ENCODE results near the gene SYT11.
"Not testable (repeated sequence)": the region's sequence is repeated elsewhere in the genome, so short reads cannot be mapped to it uniquely, and the experiment has no call there.

The SYT11 gene

GRCh38 chr1:155860970-155861510 lies 1.7 kb downstream of the SYT11 start:
- no peak for DNase-seq (ENCODE audit: low read depth)

GRCh38 chr1:155861896-155862295 lies 2.5 kb downstream of the SYT11 start:
- DNase-seq (ENCODE audit: low read depth) = no peak

GRCh38 chr1:155864393-155864792 lies 5.0 kb downstream of the SYT11 start:
- no peak for DNase-seq (ENCODE audit: low read depth)

- no peak for DNase-seq (ENCODE audit: low read depth)
Measured at GRCh38 chr1:155867766-155868165, 8.4 kb downstream of the SYT11 start.

GRCh38 chr1:155871390-155871789 lies 12.0 kb downstream of the SYT11 start:
- no peak for DNase-seq (ENCODE audit: low read depth)

- no peak for DNase-seq (ENCODE audit: low read depth)
Measured at GRCh38 chr1:155872527-155872926, 13.2 kb downstream of the SYT11 start.

- DNase-seq (ENCODE audit: low read depth) = no peak
Measured at GRCh38 chr1:155873860-155874259, 14.5 kb downstream of the SYT11 start.

GRCh38 chr1:155877945-155878344 lies 18.6 kb downstream of the SYT11 start:
- DNase-seq (ENCODE audit: low read depth) = no peak

- no peak for DNase-seq (ENCODE audit: low read depth)
Measured at GRCh38 chr1:155880251-155880650, 20.9 kb downstream of the SYT11 start.

- DNase-seq (ENCODE audit: low read depth) = no peak
Measured at GRCh38 chr1:155880950-155881349, 21.6 kb downstream of the SYT11 start.

- no peak for DNase-seq (ENCODE audit: low read depth)
Measured at GRCh38 chr1:155882235-155882634, 22.9 kb downstream of the SYT11 start.

GRCh38 chr1:155882766-155883165 lies 23.4 kb downstream of the SYT11 start:
- DNase-seq (ENCODE audit: low read depth) = no peak

GRCh38 chr1:155884031-155884960 lies 24.9 kb downstream of the SYT11 start:
- DNase-seq (ENCODE audit: low read depth) = no peak

- no peak for DNase-seq (ENCODE audit: low read depth)
Measured at GRCh38 chr1:155884982-155885381, 25.6 kb downstream of the SYT11 start.

GRCh38 chr1:155888481-155888880 lies 29.1 kb downstream of the SYT11 start:
- no peak for DNase-seq (ENCODE audit: low read depth)

GRCh38 chr1:155889566-155889965 lies 30.2 kb downstream of the SYT11 start:
- no peak for DNase-seq (ENCODE audit: low read depth)

GRCh38 chr1:155890251-155890650 lies 30.9 kb downstream of the SYT11 start:
- no peak for DNase-seq (ENCODE audit: low read depth)

- DNase-seq (ENCODE audit: low read depth) = no peak
Measured at GRCh38 chr1:155892796-155893195, 33.4 kb downstream of the SYT11 start.

GRCh38 chr1:155893389-155894142 lies 34.2 kb downstream of the SYT11 start:
- DNase-seq (ENCODE audit: low read depth) = no peak

GRCh38 chr1:155895617-155896016 lies 36.2 kb downstream of the SYT11 start:
- DNase-seq (ENCODE audit: low read depth) = not testable (repeated sequence)

GRCh38 chr1:155896476-155896875 lies 37.1 kb downstream of the SYT11 start:
- not testable (repeated sequence) for DNase-seq (ENCODE audit: low read depth)

GRCh38 chr1:155897746-155898145 lies 38.4 kb downstream of the SYT11 start:
- no peak for DNase-seq (ENCODE audit: low read depth)

GRCh38 chr1:155898888-155899287 lies 39.5 kb downstream of the SYT11 start:
- DNase-seq (ENCODE audit: low read depth) = no peak
